AG04449 (cell line): ENCODE measurements around the gene CCDC158.

Experiments used
- CTCF ChIA-PET: fragments of 350-600 bp; formaldehyde crosslinking; extraction: SDS; loops from one replicate; lab custom pipeline; 2021; ENCODE audit warnings: antibody characterized with exemption; lab: Yijun Ruan, JAX
- POLR2A ChIA-PET: fragments of 400-600, 350-600 bp; formaldehyde crosslinking; extraction: SDS; loops from one replicate; lab custom pipeline; 2020; ENCODE audit warnings: antibody characterized with exemption, inconsistent platforms; lab: Yijun Ruan, JAX
- DNase-seq: peaks from one replicate; pipeline ENCODE4 v3.0.0-alpha.2; 2010; ENCODE audit warnings: low read depth, low spot score
- H3K4me3 ChIP-seq: 2 replicates; pipeline ENCODE4 v1.5.1; 2011; ENCODE audit warnings: low read depth, mild to moderate bottlenecking, control low read depth, low read length
- CTCF ChIP-seq: IDR thresholded peaks from one replicate; pipeline ENCODE4 v1.5.1; 2011; ENCODE audit warnings: mild to moderate bottlenecking, moderate library complexity, low read length, control low read depth, inconsistent platforms; ENCODE audit not compliant: insufficient read depth; ENCODE audit errors: missing control alignments

Gene CCDC158

GRCh38 chr4:76377911-76378310 lies 43.0 kb downstream of the CCDC158 start:
- no peak overlapping the region for H3K4me3 ChIP-seq
- POLR2A ChIA-PET, result no interaction called here
- TF ChIP-seq CTCF, result peak; percentile 29
- no peak for DNase-seq
- CTCF ChIA-PET, result interaction anchor here (0.8 to 8.3 kb wide), 31 partner anchors 10 to 229 kb away, joined by 3 to 166 read pairs (median 3); partner anchors contain the start of gene STBD1

GRCh38 chr4:76377481-76377901 lies 43.5 kb downstream of the CCDC158 start:
- TF ChIP-seq CTCF, result no peak
- H3K4me3 ChIP-seq, result no peak overlapping the region
- DNase-seq, result no peak
- ChIA-PET POLR2A (no interaction called here), CTCF (interaction anchor here (0.8 to 8.3 kb wide), 28 partner anchors 9 to 228 kb away, joined by 3 to 166 read pairs (median 3); partner anchors contain the start of gene STBD1)

- CTCF ChIA-PET, result interaction anchor here (0.8 to 8.3 kb wide), 8 partner anchors 12 to 197 kb away, joined by 3 to 166 read pairs (median 6); partner anchors contain the start of gene STBD1
- TF ChIP-seq CTCF, result no peak
Measured at GRCh38 chr4:76376534-76376933, 44.4 kb downstream of the CCDC158 start.

GRCh38 chr4:76375703-76376102 lies 45.2 kb downstream of the CCDC158 start:
- DNase-seq, result no peak
- TF ChIP-seq CTCF, result no peak
- ChIA-PET POLR2A (no interaction called here), CTCF (interaction anchor here (0.8 to 8.3 kb wide), 5 partner anchors 54 to 196 kb away, joined by 3 to 166 read pairs (median 4); partner anchors contain the start of gene STBD1)
- H3K4me3 ChIP-seq, result no peak overlapping the region

More at GRCh38 chr4:76376534-76376933, 44.4 kb downstream of the CCDC158 start:
- DNase-seq, result no peak
- POLR2A ChIA-PET, result no interaction called here
- no peak overlapping the region for H3K4me3 ChIP-seq

DNA sequence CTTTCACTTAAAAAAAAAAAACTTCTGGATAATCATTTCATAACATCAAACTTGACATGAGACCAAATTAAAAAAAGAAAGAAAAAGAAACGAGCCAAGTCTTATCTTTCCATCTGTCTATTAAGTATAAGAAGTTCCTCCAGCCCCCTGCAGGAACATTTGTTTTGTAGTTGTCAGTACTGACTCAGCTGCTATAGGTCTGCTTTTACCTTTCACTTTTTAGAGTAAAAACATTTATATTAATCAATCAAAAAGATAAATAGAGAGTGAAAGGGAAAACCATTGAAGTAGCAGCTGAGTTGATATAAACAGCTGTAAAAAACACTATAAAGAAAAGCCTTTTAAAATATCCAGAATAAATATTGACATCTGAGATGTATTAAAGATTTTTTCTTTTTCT lies 46.1 kb downstream of the CCDC158 start:
- ChIA-PET CTCF (interaction anchor here (0.7 to 8.3 kb wide), 3 partner anchors 122 to 196 kb away, joined by 3 to 166 read pairs (median 3); no protein-coding TSS in a partner anchor), POLR2A (no interaction called here)
- no peak overlapping the region for H3K4me3 ChIP-seq
- no peak for TF ChIP-seq CTCF
- no peak for DNase-seq

GRCh38 chr4:76373919-76374552 lies 46.9 kb downstream of the CCDC158 start:
- ChIA-PET POLR2A (no interaction called here), CTCF (interaction anchor here (0.7 to 8.3 kb wide), 2 partner anchors 190 to 195 kb away, joined by 3 to 166 read pairs; no protein-coding TSS in a partner anchor)
- H3K4me3 ChIP-seq, result no peak overlapping the region
- TF ChIP-seq CTCF, result no peak
- no peak for DNase-seq
